PC-3 (cell line): ENCODE measurements around the gene LMBRD2. TPM values are rescaled to one million over a fixed set of nuclear protein-coding genes. Genes with fewer than 3 reads are reported as not detected.

Experiments
- ATAC-seq: fragments of 200-7000 bp; cut with Tn5 transposase; 2 replicates; pipeline ENCODE4 v1.9.1; 2020; ENCODE audit warnings: mild to moderate bottlenecking, moderate library complexity
- BruUV-seq: library from RNA; stranded (reverse); fragments of 400-500 nt; replicated peaks from 2 replicates; lab custom pipeline; 2021; lab: Mats Ljungman, UMichigan
- CTCF ChIA-PET: fragments of 300-600 bp; sonication (Branson Sonifier 250); formaldehyde crosslinking; loops from one replicate; lab custom pipeline; 2022; ENCODE audit warnings: antibody characterized with exemption; lab: Charles Lee
- POLR2A ChIA-PET: fragments of 300-600 bp; sonication (Branson Sonifier 250); formaldehyde crosslinking; loops from one replicate; lab custom pipeline; 2022; ENCODE audit warnings: antibody characterized with exemption; ENCODE audit not compliant: unreplicated experiment; lab: Charles Lee
- DNase-seq: peaks from one replicate; pipeline ENCODE4 v3.0.0-alpha.2; 2015
- H2AFZ ChIP-seq: fragments of 300-600 bp; sonication (generic); 2 replicates; pipeline ENCODE4 v1.6.0; 2016; ENCODE audit warnings: antibody characterized with exemption, low read length
- H3F3A ChIP-seq: fragments of 300-600 bp; sonication (generic); one replicate; pipeline ENCODE4 v1.6.0; 2017; ENCODE audit warnings: antibody characterized with exemption, low read length, control low read depth, mild to moderate bottlenecking; ENCODE audit not compliant: unreplicated experiment
- H3K27ac ChIP-seq: fragments of 300-600 bp; sonication (generic); 2 replicates; pipeline ENCODE4 v1.5.1; 2016; ENCODE audit warnings: mild to moderate bottlenecking, low read length
- H3K27me3 ChIP-seq: fragments of 300-600 bp; sonication (generic); 2 replicates; pipeline ENCODE4 v1.6.1; 2016; ENCODE audit warnings: low read length, mixed read lengths
- H3K36me3 ChIP-seq: fragments of 300-600 bp; sonication (generic); 2 replicates; pipeline ENCODE4 v1.6.1; 2016; ENCODE audit warnings: low read depth, mixed run types, low read length, mixed read lengths
- H3K4me1 ChIP-seq: fragments of 300-600 bp; sonication (generic); 2 replicates; pipeline ENCODE4 v1.5.1; 2016; ENCODE audit warnings: low read length; ENCODE audit not compliant: insufficient read depth
- H3K4me2 ChIP-seq: fragments of 300-600 bp; sonication (generic); 2 replicates; pipeline ENCODE4 v1.6.0; 2016; ENCODE audit warnings: low read length
- H3K4me3 ChIP-seq: fragments of 300-600 bp; sonication (generic); 2 replicates; pipeline ENCODE4 v1.5.1; 2016; ENCODE audit warnings: mild to moderate bottlenecking, low read length, mixed read lengths
- H3K79me2 ChIP-seq: fragments of 300-600 bp; sonication (generic); 2 replicates; pipeline ENCODE4 v1.6.1; 2017; ENCODE audit warnings: low read length, mixed read lengths
- H3K9ac ChIP-seq: fragments of 300-600 bp; sonication (generic); 2 replicates; pipeline ENCODE4 v1.6.0; 2016; ENCODE audit warnings: mild to moderate bottlenecking, low read length
- H3K9me2 ChIP-seq: fragments of 300-600 bp; sonication (generic); replicated peaks from 2 replicates; pipeline ENCODE4 v1.6.1; 2016; ENCODE audit warnings: mixed run types, low read length, mixed read lengths
- H3K9me3 ChIP-seq: fragments of 300-600 bp; sonication (generic); 2 replicates; pipeline ENCODE4 v1.6.1; 2016; ENCODE audit warnings: low read length, mixed read lengths
- H4K20me1 ChIP-seq: fragments of 300-600 bp; sonication (generic); 2 replicates; pipeline ENCODE4 v1.6.1; 2016; ENCODE audit warnings: low read length, mixed read lengths
- CTCF ChIP-seq: fragments of 300-600 bp; sonication (generic); conservative IDR thresholded peaks from 2 replicates; pipeline ENCODE4 v1.5.1; 2017; ENCODE audit warnings: antibody characterized with exemption, low read depth, mild to moderate bottlenecking, low read length
- EZH2 ChIP-seq: fragments of 300-600 bp; sonication (generic); IDR thresholded peaks from one replicate; pipeline ENCODE4 v1.6.1; 2017; ENCODE audit warnings: antibody characterized with exemption, mild to moderate bottlenecking, low read length; ENCODE audit not compliant: unreplicated experiment
- EZH2phosphoT487 ChIP-seq: fragments of 300-600 bp; sonication (generic); IDR thresholded peaks from 2 replicates; pipeline ENCODE4 v1.6.1; 2018; ENCODE audit warnings: mild to moderate bottlenecking, antibody characterized with exemption, low read length, borderline replicate concordance
- intact Hi-C: fragments of 100-400 bp; cut with micrococcal nuclease; formaldehyde crosslinking; loops from 2 replicates; pipeline ENCODE4 v1.9.0; 2023
- total RNA-seq: library from RNA; depleted of rRNA; stranded (reverse); fragments of >200 nt; gene quantifications from 2 replicates; pipeline ENCODE4 v1.2.3, GENCODE V29; 2014

The LMBRD2 gene
- total RNA-seq, 1 experiment from 2014 or later, result 9.1 TPM

GRCh38 chr5:36070687-36071571 is 80.8 kb downstream of the LMBRD2 start:
- no peak overlapping the region for H3K27ac ChIP-seq
- CTCF ChIA-PET, result no interaction called here
- H3K9me3 ChIP-seq, result no peaks in the 10 kb centered on the region
- H4K20me1 ChIP-seq, result no peaks in the 10 kb centered on the region
- H3K36me3 ChIP-seq, result no peaks in the 10 kb centered on the region
- POLR2A ChIA-PET, result no interaction called here
- H3K9me2 ChIP-seq, result no peaks in the 10 kb centered on the region
- H3K9ac ChIP-seq, result no peak overlapping the region
- intact Hi-C loops, result no loop called here
- TF ChIP-seq EZH2phosphoT487, result no peak
- TF ChIP-seq CTCF, result no peak
- no peak for TF ChIP-seq EZH2
- no peaks in the 10 kb centered on the region for H3K4me1 ChIP-seq
- no peaks in the 10 kb centered on the region for H3F3A ChIP-seq
- peak overlapping the region; percentile 78 for H3K4me2 ChIP-seq
- H3K79me2 ChIP-seq, result no peaks in the 10 kb centered on the region
- DNase-seq (no peak), ATAC-seq (peak; percentile 55)
- no TSS peak for BruUV-seq
- peak overlapping the region; percentile 54 for H3K4me3 ChIP-seq
- H3K27me3 ChIP-seq, result peaks cover 35% of the 10 kb centered on the region
- H2AFZ ChIP-seq, result peak overlapping the region; percentile 54

GRCh38 chr5:36068751-36069281 is 82.9 kb downstream of the LMBRD2 start:
- POLR2A ChIA-PET, result no interaction called here
- Histone ChIP-seq H3K36me3 (no peaks in the 10 kb centered on the region), H3K27me3 (peaks cover 56% of the 10 kb centered on the region), H3F3A (no peaks in the 10 kb centered on the region), H3K79me2 (no peaks in the 10 kb centered on the region), H3K9me2 (no peaks in the 10 kb centered on the region), H3K4me1 (no peaks in the 10 kb centered on the region), H3K27ac (no peak overlapping the region), H3K4me2 (no peak overlapping the region), H4K20me1 (no peaks in the 10 kb centered on the region), H3K4me3 (no peak overlapping the region), H3K9me3 (no peaks in the 10 kb centered on the region), H2AFZ (no peak overlapping the region), H3K9ac (no peak overlapping the region)
- no TSS peak for BruUV-seq
- CTCF ChIA-PET, result interaction anchor here (1.4 kb wide), 1 partner anchor 10 kb away, joined by 6 read pairs; no protein-coding TSS in a partner anchor
- ATAC-seq (no peak), DNase-seq (no peak)
- intact Hi-C loops, result no loop called here
- no peak for TF ChIP-seq EZH2
- no peak for TF ChIP-seq CTCF
- TF ChIP-seq EZH2phosphoT487, result no peak
